Measurements from ENCODE around the gene TMEM178B. TPM values are rescaled to one million over a fixed set of nuclear protein-coding genes. Genes with fewer than 3 reads are reported as not detected.

TMEM178B gene
- total and polyA plus RNA-seq, 2 of the 13 experiments (the other 11 are each of a cell fraction or from before 2014, with no cell fraction given) = 0.01 to 0.02 TPM

GRCh38 chr7:141324870-141325269 is 251.0 kb downstream of the TMEM178B start:
- intact Hi-C loops (cut with micrococcal nuclease; ENCODE audit: unreplicated experiment) = no loop called here
- no peak overlapping the region for H3K4me3 ChIP-seq (replicated peaks in 1 of 3; ENCODE audit: insufficient read depth in 1 of 3, low read depth in 2 of 3, low read length in 3 of 3)
- no peak overlapping the region for H3K27ac ChIP-seq (ENCODE audit: extremely low read length, insufficient read depth, low read length)
- ChIA-PET CTCF (ENCODE audit: low intra/inter-chr PET ratio, low total read pairs) (no interaction called here), POLR2A (no interaction called here)
- no TSS peak for BruUV-seq (replicated peaks)
- no peaks in the 10 kb centered on the region for H4K20me1 ChIP-seq (ENCODE audit: insufficient read depth, low read length)
- TF ChIP-seq ZBTB37 (CRISPR knock-in tag; IDR thresholded peaks at IDR 0.05) (no peak), ZNF652 (CRISPR knock-in tag; IDR thresholded peaks at IDR 0.05; ENCODE audit: borderline replicate concordance, low read depth) (no peak), POLR2A (IDR thresholded peaks at IDR 0.05; ENCODE audit: insufficient read depth in 1 of 2, low read depth in 2 of 2, low read length in 2 of 2) (no peak), FLYWCH1 (CRISPR knock-in tag; IDR thresholded peaks at IDR 0.05) (no peak)
- WGBS (ENCODE audit: low lambda C conversion rate) = 17% methylated on average over 3 of the region's 3 CpGs
- no peak overlapping the region for H3K4me2 ChIP-seq (ENCODE audit: low read depth, low read length)
- FAIRE-seq (no peak), DNase-seq (ENCODE audit: low spot score) (no peak), ATAC-seq (no peak)
- H3K9ac ChIP-seq (ENCODE audit: insufficient read depth, low read depth, low read length) = no peak overlapping the region
- no peaks in the 10 kb centered on the region for H3K27me3 ChIP-seq (ENCODE audit: control insufficient read depth in 1 of 2, insufficient read depth in 2 of 2, low read length in 2 of 2)
- in situ Hi-C loops (cut with HindIII; ENCODE audit: extremely low pct_ligation_motif_present, low pct_unique_long_range_greater_than_20kb) = no loop called here
- no peak overlapping the region for H2AFZ ChIP-seq (ENCODE audit: low read length)
- H3K36me3 ChIP-seq (replicated peaks in 1 of 2; ENCODE audit: control insufficient read depth in 1 of 2, insufficient read depth in 2 of 2, low read length in 2 of 2) = no peaks in the 10 kb centered on the region
- H3K9me3 ChIP-seq (ENCODE audit: low read length) = no peaks in the 10 kb centered on the region
- H3K4me1 ChIP-seq (ENCODE audit: insufficient read depth, low read length) = no peaks in the 10 kb centered on the region
- H3K79me2 ChIP-seq (ENCODE audit: insufficient read depth, low read length) = no peaks in the 10 kb centered on the region

- no peak overlapping the region for H3K27ac ChIP-seq (ENCODE audit: extremely low read length, insufficient read depth, low read length)
- BruUV-seq (replicated peaks) = no TSS peak
- H3K27me3 ChIP-seq (ENCODE audit: control insufficient read depth in 1 of 2, insufficient read depth in 2 of 2, low read length in 2 of 2) = no peaks in the 10 kb centered on the region
- ChIA-PET POLR2A (no interaction called here), CTCF (ENCODE audit: low intra/inter-chr PET ratio, low total read pairs) (no interaction called here)
- H3K9me3 ChIP-seq (ENCODE audit: low read length) = no peaks in the 10 kb centered on the region
- in situ Hi-C loops (cut with HindIII; ENCODE audit: extremely low pct_ligation_motif_present, low pct_unique_long_range_greater_than_20kb) (no loop called here), intact Hi-C loops (cut with micrococcal nuclease; ENCODE audit: unreplicated experiment) (no loop called here)
- FAIRE-seq = no peak
- H3K9ac ChIP-seq (ENCODE audit: insufficient read depth, low read depth, low read length) = no peak overlapping the region
- H3K4me3 ChIP-seq (replicated peaks in 1 of 3; ENCODE audit: insufficient read depth in 1 of 3, low read depth in 2 of 3, low read length in 3 of 3) = no peak overlapping the region
- H2AFZ ChIP-seq (ENCODE audit: low read length) = no peak overlapping the region
- H4K20me1 ChIP-seq (ENCODE audit: insufficient read depth, low read length) = no peaks in the 10 kb centered on the region
- no peaks in the 10 kb centered on the region for H3K4me1 ChIP-seq (ENCODE audit: insufficient read depth, low read length)
- WGBS (ENCODE audit: low lambda C conversion rate) = 3% methylated on average over 2 of the region's 2 CpGs
- H3K36me3 ChIP-seq (replicated peaks in 1 of 2; ENCODE audit: control insufficient read depth in 1 of 2, insufficient read depth in 2 of 2, low read length in 2 of 2) = no peaks in the 10 kb centered on the region
- no peak overlapping the region for H3K4me2 ChIP-seq (ENCODE audit: low read depth, low read length)
- no peak for DNase-seq (ENCODE audit: low spot score)
- no peak for ATAC-seq
- H3K79me2 ChIP-seq (ENCODE audit: insufficient read depth, low read length) = no peaks in the 10 kb centered on the region
- TF ChIP-seq TOE1 (CRISPR knock-in tag; IDR thresholded peaks at IDR 0.05) = no peak
- TF ChIP-seq SP1 (IDR thresholded peaks at IDR 0.05) = no peak
- no peak for TF ChIP-seq SP1 (CRISPR knock-in tag; IDR thresholded peaks at IDR 0.05)
- no peak for TF ChIP-seq ELF4 (CRISPR knock-in tag; IDR thresholded peaks at IDR 0.05; ENCODE audit: borderline replicate concordance)
- no peak for TF ChIP-seq TCF7 (IDR thresholded peaks at IDR 0.05; ENCODE audit: low read depth)
- TF ChIP-seq MEIS1 (CRISPR knock-in tag; IDR thresholded peaks at IDR 0.05; ENCODE audit: borderline replicate concordance) = no peak
- TF ChIP-seq ZNF256 (CRISPR knock-in tag; conservative IDR thresholded peaks at IDR 0.05) = no peak
- no peak for TF ChIP-seq KLF16 (CRISPR knock-in tag; IDR thresholded peaks at IDR 0.05)
- no peak for TF ChIP-seq NONO (IDR thresholded peaks at IDR 0.05)
- TF ChIP-seq NONO (CRISPR knock-in tag; conservative IDR thresholded peaks at IDR 0.05) = no peak
- TF ChIP-seq TBL1XR1 (IDR thresholded peaks at IDR 0.05; ENCODE audit: borderline replicate concordance, low read length, partially characterized antibody) = no peak
- no peak for TF ChIP-seq FOXA3 (CRISPR knock-in tag; IDR thresholded peaks at IDR 0.05)
- TF ChIP-seq EZH2 (conservative IDR thresholded peaks at IDR 0.05; ENCODE audit: low read depth, low read length) = no peak
- no peak for TF ChIP-seq CSRNP1 (CRISPR knock-in tag; IDR thresholded peaks at IDR 0.05)
- no peak for TF ChIP-seq KLF13 (CRISPR knock-in tag; IDR thresholded peaks at IDR 0.05)
These were observed 251.4 kb downstream of the TMEM178B start for GRCh38 chr7:141325275-141325674.

Data from HepG2 (cell line).